Dedifferentiated amniotic fluid mesenchymal stem cell (primary cell): Measurements from ENCODE around the gene MATN4.

Source experiments
- DNase-seq: peaks from one replicate; pipeline ENCODE4 v3.0.0-alpha.2; 2016; ENCODE audit errors: extremely low spot score

The MATN4 gene

DNA sequence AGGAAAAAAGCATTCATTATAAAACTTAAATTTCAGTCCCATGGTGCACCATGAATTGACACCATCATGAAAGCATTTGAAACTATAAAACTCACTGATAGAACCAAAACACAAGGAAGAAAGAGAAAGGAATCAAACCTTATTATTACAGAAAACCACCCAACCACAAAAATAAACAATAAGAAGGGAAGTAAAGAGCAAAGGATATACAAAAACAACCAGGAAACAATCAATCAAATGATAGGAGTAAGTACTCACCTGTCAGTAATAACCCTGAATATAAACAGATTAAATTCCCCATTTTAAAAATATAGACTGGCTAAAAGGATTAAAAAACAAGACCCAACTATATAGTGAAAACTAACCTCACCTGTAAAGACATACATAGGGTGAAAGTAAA is 59.5 kb downstream of the MATN4 start:
- DNase-seq: no peak

DNA sequence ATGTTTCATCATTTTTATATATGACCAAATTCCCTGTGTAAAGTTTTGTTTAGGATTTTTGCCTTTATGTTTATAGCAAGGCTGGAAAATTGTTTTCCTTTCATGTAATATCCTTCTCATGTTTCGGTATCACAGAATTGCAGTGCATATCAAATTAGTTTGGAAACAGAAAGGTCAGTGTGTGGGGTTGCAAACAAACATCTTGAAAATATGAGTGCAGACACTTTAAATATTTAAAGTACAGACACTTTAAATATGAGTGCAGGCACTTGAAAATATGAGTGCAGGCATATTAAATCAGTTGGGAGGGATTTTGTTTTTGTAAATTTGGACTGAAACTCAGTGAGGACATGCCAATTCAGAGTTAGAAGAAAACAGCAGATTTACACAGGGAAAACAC is 60.2 kb downstream of the MATN4 start:
- DNase-seq: no peak

DNA sequence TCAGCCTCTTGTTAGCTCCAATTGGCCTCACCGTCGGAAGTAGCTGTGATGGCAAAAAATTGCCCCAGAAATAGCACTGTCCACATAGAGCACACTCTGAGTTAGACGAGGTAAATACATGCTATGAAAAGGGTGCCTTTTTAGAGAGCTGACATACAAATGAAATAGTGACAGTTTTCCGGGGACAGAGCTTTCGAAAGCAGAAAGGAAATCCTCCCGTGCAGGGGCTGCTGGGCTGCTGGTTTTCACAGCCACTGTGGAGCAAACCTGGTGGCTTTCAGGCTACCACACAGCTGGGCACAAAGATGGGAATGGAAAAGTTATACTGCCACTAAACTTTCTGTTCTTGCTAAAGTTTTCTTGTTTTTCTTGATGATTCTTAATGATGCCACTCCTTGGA is 62.0 kb downstream of the MATN4 start:
- DNase-seq: no peak
